Hepatic stellate cell (primary cell): Measurements from ENCODE around the gene DLGAP1.
A peak's percentile ranks its signal among the peaks of the same experiment; 100 is the strongest.
"Not testable (repeated sequence)": the region's sequence is repeated elsewhere in the genome, so short reads cannot be mapped to it uniquely, and the experiment has no call there.

Experiments used
- DNase-seq: peaks from one replicate; pipeline ENCODE4 v3.0.0; 2011; ENCODE audit warnings: low spot score

The DLGAP1 gene

GRCh38 chr18:3655254-3656050 is 799.7 kb downstream of the DLGAP1 start:
- no peak for DNase-seq

GRCh38 chr18:3654442-3655253 is 800.5 kb downstream of the DLGAP1 start:
- DNase-seq, result no peak

GRCh38 chr18:3653851-3654441 is 801.2 kb downstream of the DLGAP1 start:
- DNase-seq, result no peak

GRCh38 chr18:3653263-3653850 is 801.8 kb downstream of the DLGAP1 start:
- DNase-seq, result no peak

GRCh38 chr18:3652380-3653262 is 802.5 kb downstream of the DLGAP1 start:
- peak; percentile 90 for DNase-seq

- no peak for DNase-seq
Measured at GRCh38 chr18:3651266-3651665, 803.8 kb downstream of the DLGAP1 start.

- DNase-seq, result not testable (repeated sequence)
Measured at GRCh38 chr18:3650521-3651042, 804.5 kb downstream of the DLGAP1 start.

- DNase-seq, result peak; percentile 55
Measured at GRCh38 chr18:3649633-3650426, 805.3 kb downstream of the DLGAP1 start.

- DNase-seq, result no peak
Measured at GRCh38 chr18:3649135-3649632, 805.9 kb downstream of the DLGAP1 start.

GRCh38 chr18:3648641-3649040 is 806.5 kb downstream of the DLGAP1 start:
- no peak for DNase-seq

- DNase-seq, result no peak
Measured at GRCh38 chr18:3648200-3648599, 806.9 kb downstream of the DLGAP1 start.

GRCh38 chr18:3647636-3648035 is 807.5 kb downstream of the DLGAP1 start:
- no peak for DNase-seq

- no peak for DNase-seq
Measured at GRCh38 chr18:3645384-3646156, 809.5 kb downstream of the DLGAP1 start.

GRCh38 chr18:3634250-3634939 is 820.7 kb downstream of the DLGAP1 start:
- DNase-seq, result no peak

GRCh38 chr18:3631887-3632286 is 823.2 kb downstream of the DLGAP1 start:
- no peak for DNase-seq

- no peak for DNase-seq
Measured at GRCh38 chr18:3626929-3627458, 828.1 kb downstream of the DLGAP1 start.

GRCh38 chr18:3625742-3626091 is 829.4 kb downstream of the DLGAP1 start:
- DNase-seq, result no peak

- peak; percentile 87 for DNase-seq
Measured at GRCh38 chr18:3624935-3625741, 830.0 kb downstream of the DLGAP1 start.
